AG04450 (cell line): ENCODE data around the gene TOX3. TPM values are rescaled to one million over a fixed set of nuclear protein-coding genes. Genes with fewer than 3 reads are reported as not detected.

Experiments used
- CTCF ChIA-PET: fragments of 300-600, 350-600 bp; formaldehyde crosslinking; extraction: SDS; loops from one replicate; lab custom pipeline; 2022; ENCODE audit warnings: antibody characterized with exemption, inconsistent platforms; lab: Charles Lee
- POLR2A ChIA-PET: fragments of 350-600 bp; formaldehyde crosslinking; extraction: SDS; loops from one replicate; lab custom pipeline; 2021; ENCODE audit warnings: antibody characterized with exemption, inconsistent platforms; lab: Yijun Ruan, JAX
- DNase-seq: peaks from one replicate; pipeline ENCODE4 v3.0.0-alpha.2; 2011; ENCODE audit warnings: low read depth, low spot score
- H3K27ac ChIP-seq: one replicate; pipeline ENCODE4 v1.5.1; 2012; ENCODE audit warnings: low read depth, low read length, control low read depth
- H3K27me3 ChIP-seq: one replicate; pipeline ENCODE4 v1.6.0; 2012; ENCODE audit warnings: low read length; ENCODE audit not compliant: control insufficient read depth, insufficient read depth
- H3K4me3 ChIP-seq: 2 replicates; pipeline ENCODE4 v1.5.1; 2011; ENCODE audit warnings: mild to moderate bottlenecking, low read depth, low read length, control low read depth
- H3K9me3 ChIP-seq: 2 replicates; pipeline ENCODE4 v1.5.1; 2012; ENCODE audit warnings: low read length; ENCODE audit not compliant: control insufficient read depth, insufficient read depth
- polyA plus RNA-seq: library from polyadenylated mRNA; depleted of rRNA; stranded (reverse); fragments of >200 nt; gene quantifications from 2 replicates; pipeline ENCODE4 v1.2.3, GENCODE V29; 2011
- TF ChIP-seq, protein P1 (sequence below): IDR thresholded peaks from 2 replicates; pipeline ENCODE4 v1.5.1; 2011; ENCODE audit warnings: low read depth, low read length, control low read depth, inconsistent platforms

Gene TOX3
- polyA plus RNA-seq, 1 experiment: not detected

DNA sequence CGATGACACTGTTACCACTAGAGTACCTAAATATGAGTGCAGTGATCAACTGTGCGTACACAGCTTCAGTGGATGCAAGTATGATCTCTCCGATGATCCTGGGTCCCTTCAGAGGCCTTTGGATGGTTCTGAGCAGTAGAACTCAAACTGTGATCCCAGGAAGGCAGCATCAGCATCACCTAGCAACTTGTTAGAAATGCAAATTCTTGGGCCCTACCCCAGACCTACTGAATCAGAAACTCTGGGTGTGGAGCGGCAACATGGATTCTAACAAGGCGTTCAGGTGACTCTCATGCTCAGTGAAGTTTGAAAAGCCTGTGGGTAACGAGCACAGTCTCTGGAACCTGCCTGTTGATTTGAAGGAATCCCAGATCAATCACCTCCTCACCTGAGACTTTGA, 25.4 kb downstream of the TOX3 start:
- no peak for DNase-seq
- H3K27me3 ChIP-seq: no peaks in the 10 kb centered on the region
- H3K9me3 ChIP-seq: peaks cover 4% of the 10 kb centered on the region; the same call in 1 of the 2 replicates
- H3K4me3 ChIP-seq: no peak overlapping the region
- TF ChIP-seq, protein P1, sequence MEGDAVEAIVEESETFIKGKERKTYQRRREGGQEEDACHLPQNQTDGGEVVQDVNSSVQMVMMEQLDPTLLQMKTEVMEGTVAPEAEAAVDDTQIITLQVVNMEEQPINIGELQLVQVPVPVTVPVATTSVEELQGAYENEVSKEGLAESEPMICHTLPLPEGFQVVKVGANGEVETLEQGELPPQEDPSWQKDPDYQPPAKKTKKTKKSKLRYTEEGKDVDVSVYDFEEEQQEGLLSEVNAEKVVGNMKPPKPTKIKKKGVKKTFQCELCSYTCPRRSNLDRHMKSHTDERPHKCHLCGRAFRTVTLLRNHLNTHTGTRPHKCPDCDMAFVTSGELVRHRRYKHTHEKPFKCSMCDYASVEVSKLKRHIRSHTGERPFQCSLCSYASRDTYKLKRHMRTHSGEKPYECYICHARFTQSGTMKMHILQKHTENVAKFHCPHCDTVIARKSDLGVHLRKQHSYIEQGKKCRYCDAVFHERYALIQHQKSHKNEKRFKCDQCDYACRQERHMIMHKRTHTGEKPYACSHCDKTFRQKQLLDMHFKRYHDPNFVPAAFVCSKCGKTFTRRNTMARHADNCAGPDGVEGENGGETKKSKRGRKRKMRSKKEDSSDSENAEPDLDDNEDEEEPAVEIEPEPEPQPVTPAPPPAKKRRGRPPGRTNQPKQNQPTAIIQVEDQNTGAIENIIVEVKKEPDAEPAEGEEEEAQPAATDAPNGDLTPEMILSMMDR: no peak
- CTCF ChIA-PET: no interaction called here
- POLR2A ChIA-PET: no interaction called here
- no peak overlapping the region for H3K27ac ChIP-seq

DNA sequence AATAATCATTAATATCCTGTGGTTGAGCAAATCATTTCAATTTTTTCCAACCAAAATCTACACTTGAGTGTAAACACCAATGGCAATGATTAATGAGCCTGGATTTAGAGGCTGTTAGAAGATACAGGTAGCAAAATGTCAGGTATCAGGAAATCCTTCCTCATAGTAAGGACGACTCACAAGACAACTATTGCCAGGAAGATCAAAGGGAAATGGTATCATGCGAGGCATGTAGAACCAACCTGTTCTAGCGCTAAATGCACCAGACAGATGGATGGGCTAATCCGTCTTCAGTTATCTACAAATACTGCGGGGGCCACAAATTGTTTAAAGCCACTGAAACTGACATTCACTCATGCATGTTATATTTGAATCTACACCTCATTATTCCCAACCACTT, 28.1 kb downstream of the TOX3 start:
- ChIA-PET CTCF (no interaction called here), POLR2A (no interaction called here)
- H3K9me3 ChIP-seq: peaks cover 4% of the 10 kb centered on the region
- no peak overlapping the region for H3K27ac ChIP-seq
- TF ChIP-seq, protein P1: no peak
- H3K27me3 ChIP-seq: no peaks in the 10 kb centered on the region
- no peak overlapping the region for H3K4me3 ChIP-seq
- no peak for DNase-seq

DNA sequence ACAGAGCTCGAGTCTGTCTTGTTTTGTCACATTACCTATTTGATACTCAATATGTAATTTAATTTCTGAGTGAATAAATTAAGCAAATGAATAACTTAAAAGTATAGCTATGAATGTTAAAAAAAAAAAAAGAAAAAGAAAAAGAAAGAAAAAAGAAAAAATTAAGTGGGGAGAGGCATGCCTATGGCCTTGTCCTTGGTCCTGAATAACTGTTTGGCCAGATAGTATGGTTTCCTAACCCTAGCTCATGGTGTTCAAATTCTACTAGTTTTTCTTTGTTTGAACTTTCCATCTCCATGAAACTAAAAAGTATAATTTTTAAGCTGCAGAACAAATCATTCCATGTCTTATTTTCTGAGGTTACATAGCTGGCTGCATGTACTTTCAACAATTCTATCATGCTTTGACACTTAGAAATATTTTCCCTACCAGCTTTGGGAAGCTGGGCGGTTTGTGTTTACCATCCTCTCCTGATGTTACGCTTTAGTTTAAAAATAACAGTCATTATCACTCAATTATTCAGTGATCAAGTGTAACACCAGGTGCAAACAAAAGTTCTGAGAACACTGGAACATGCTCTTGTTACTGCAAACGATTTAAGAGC, 31.8 kb downstream of the TOX3 start:
- Histone ChIP-seq H3K9me3 (peaks cover 4% of the 10 kb centered on the region), H3K27ac (no peak overlapping the region), H3K4me3 (no peak overlapping the region), H3K27me3 (no peaks in the 10 kb centered on the region)
- no peak for DNase-seq
- ChIA-PET CTCF (no interaction called here), POLR2A (no interaction called here)
- TF ChIP-seq, protein P1: no peak

DNA sequence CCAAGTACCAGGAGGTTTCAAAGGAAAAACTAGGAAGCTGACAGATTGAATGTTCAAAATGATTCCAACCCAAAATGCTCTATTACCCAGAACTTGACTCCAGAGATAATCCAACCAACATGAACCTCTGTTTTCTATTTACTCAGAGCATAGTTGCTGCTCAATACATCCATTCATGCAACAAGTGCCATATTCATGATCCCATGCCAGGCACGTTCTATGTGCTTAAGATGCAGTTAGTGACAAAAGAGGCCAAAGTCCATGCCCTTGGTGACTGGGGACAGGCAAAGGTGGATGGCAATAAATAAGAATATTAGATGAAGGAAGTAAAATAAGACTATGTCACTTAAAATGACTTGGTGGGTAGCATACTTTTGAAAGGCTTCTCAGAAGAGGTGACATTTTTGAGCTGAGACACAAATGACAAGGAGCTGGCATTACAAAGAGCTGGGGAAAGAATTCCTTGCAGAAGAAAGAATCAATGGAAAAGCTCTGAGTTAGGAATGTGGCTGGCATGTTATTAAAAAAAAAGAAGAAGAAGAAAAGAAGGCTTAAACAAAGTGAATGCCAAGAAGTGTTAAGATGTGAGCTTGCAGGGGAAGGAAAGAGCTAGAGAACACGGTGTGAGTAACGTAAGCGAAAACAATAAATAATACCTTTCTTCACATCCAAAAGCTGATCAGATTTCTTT, 34.5 kb downstream of the TOX3 start:
- no peak overlapping the region for H3K27ac ChIP-seq
- H3K4me3 ChIP-seq: no peak overlapping the region
- H3K9me3 ChIP-seq: no peaks in the 10 kb centered on the region; the same call in 1 of the 2 replicates
- TF ChIP-seq, protein P1: no peak
- DNase-seq: no peak
- CTCF ChIA-PET: no interaction called here
- no peaks in the 10 kb centered on the region for H3K27me3 ChIP-seq
- POLR2A ChIA-PET: no interaction called here

DNA sequence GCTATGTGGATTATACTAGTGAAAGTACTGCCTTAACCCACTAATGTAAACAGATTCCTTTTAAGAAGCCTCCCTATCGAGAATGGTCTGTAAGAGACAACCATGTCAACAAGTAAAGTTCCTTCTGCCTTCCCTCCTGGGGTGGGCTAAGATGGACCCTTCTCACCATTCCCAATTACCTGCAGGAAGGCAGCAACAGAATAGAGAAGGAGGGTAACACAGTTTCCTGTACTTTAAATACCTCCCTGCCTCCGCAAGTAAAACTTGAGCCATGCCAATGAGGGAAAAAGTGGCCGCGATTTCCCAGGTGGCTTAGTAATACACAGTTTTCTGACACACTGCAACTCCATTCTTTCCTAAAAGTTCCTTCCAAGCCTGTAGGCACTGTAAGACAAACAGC, 45.2 kb downstream of the TOX3 start:
- H3K27me3 ChIP-seq: no peaks in the 10 kb centered on the region
- DNase-seq: no peak
- POLR2A ChIA-PET: no interaction called here
- TF ChIP-seq, protein P1: no peak
- H3K27ac ChIP-seq: no peak overlapping the region
- CTCF ChIA-PET: no interaction called here
- peaks cover 6% of the 10 kb centered on the region for H3K9me3 ChIP-seq
- no peak overlapping the region for H3K4me3 ChIP-seq
